NT2/D1 (cell line): ENCODE measurements around the gene ZPR1.

Experiments
- SUZ12 ChIP-seq: IDR thresholded peaks from 2 replicates; pipeline ENCODE4 v1.6.1; 2011; ENCODE audit not compliant: insufficient read length, insufficient read depth; ENCODE audit errors: extremely low read depth
- YY1 ChIP-seq: IDR thresholded peaks from 2 replicates; pipeline ENCODE4 v1.6.1; 2011; ENCODE audit not compliant: insufficient read length, insufficient read depth
- ZNF274 ChIP-seq: IDR thresholded peaks from 2 replicates; pipeline ENCODE4 v1.6.1; 2011; ENCODE audit warnings: mild to moderate bottlenecking, low read depth, low read length

GRCh38 chr11:116792869-116793771 is 5.3 kb upstream of the ZPR1 start:
- TF ChIP-seq ZNF274 (no peak), YY1 (no peak), SUZ12 (no peak)
